GM13976 (cell line): Measurements from ENCODE around the gene PLEKHO1.
"Not testable (repeated sequence)": the region's sequence is repeated elsewhere in the genome, so short reads cannot be mapped to it uniquely, and the experiment has no call there.

Experiments used
- DNase-seq: peaks from one replicate; pipeline ENCODE4 v3.0.0; 2012; ENCODE audit warnings: low spot score
- CTCF ChIP-seq: IDR thresholded peaks from 2 replicates; pipeline ENCODE4 v1.5.1; 2012; ENCODE audit warnings: borderline replicate concordance, mild to moderate bottlenecking; ENCODE audit not compliant: insufficient read depth; ENCODE audit errors: extremely low read depth, missing control alignments, control extremely low read depth
- in situ Hi-C: fragments of 300-500 bp; cut with MboI; formaldehyde crosslinking; loops from one replicate; pipeline ENCODE4 v1.12.0; 2022; ENCODE audit warnings: low sequenced_read_pairs, mixed read lengths, inconsistent platforms; ENCODE audit not compliant: unreplicated experiment

Gene PLEKHO1

GRCh38 chr1:150187560-150187931, 37.8 kb downstream of the PLEKHO1 start:
- no peak for TF ChIP-seq CTCF

DNA sequence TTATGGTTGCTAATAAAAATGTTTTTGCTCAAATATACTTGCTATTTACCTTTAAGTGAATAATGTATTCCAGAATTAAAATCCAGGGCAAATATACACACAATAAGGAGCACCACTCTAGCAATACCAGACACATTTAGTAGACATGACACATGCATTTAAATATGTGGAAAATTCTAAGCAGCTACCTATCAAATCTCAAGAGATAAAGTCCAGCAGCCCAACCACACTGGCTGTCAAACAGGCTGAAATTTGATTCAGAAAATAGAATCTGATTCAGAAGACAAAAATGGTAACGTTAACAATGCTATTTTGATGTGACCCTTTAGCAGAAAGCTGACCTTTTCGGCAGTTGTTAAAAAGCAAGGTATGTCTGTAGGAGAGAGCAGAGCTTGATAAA, 42.3 kb downstream of the PLEKHO1 start:
- no peak for TF ChIP-seq CTCF
- in situ Hi-C loops = no loop called here
- DNase-seq = no peak

More at GRCh38 chr1:150187560-150187931, 37.8 kb downstream of the PLEKHO1 start:
- no peak for DNase-seq
- in situ Hi-C loops = no loop called here

GRCh38 chr1:150194381-150195031, 44.8 kb downstream of the PLEKHO1 start:
- in situ Hi-C loops = no loop called here
- no peak for TF ChIP-seq CTCF
- no peak for DNase-seq

- no peak for TF ChIP-seq CTCF
- DNase-seq = no peak
- in situ Hi-C loops = no loop called here
These were observed 46.7 kb downstream of the PLEKHO1 start for GRCh38 chr1:150196417-150196816.

DNA sequence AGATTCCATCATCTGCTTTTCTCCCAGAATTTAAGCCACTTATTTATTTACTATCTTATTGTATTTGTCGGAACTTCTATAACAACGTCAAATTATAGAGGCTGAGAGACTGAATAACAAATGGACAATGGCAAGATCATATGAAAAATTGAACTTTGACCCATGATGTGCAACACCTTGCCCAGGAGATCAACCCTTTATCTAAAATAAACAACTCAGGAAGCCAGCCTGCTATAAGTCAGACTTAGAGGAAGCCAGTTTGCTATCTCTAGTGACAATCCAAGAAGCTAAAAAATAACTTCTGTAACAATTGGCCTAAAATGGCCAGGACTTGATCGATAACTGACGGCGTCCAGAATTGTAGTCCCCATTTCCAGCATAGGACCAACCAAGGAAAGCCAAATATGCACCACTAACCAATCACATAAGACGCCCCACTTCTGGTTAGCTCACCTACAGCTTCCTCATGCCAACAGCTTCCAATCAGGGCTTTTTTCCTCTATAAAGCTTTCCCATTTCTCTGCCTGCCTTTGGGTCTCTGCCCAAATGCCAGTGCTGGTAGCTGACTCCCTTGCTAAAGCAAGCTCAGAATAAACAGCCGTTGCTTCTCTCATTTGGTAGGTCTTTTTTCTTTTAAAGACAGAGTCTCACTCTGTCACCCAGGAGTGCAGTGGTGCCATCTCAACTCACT, 57.7 kb downstream of the PLEKHO1 start:
- in situ Hi-C loops = no loop called here
- no peak for DNase-seq
- TF ChIP-seq CTCF = no peak

GRCh38 chr1:150208460-150208859, 58.7 kb downstream of the PLEKHO1 start:
- in situ Hi-C loops, DNase-seq: not testable (repeated sequence)
